Activated CD4-positive, alpha-beta memory T cell treated with anti-CD3 and anti-CD28 coated beads for 36 hours (primary cell): ENCODE measurements around the gene MYOF. TPM values are rescaled to one million over a fixed set of nuclear protein-coding genes. Genes with fewer than 3 reads are reported as not detected.
"Not testable (repeated sequence)": the region's sequence is repeated elsewhere in the genome, so short reads cannot be mapped to it uniquely, and the experiment has no call there.

Experiments used
- CTCF ChIA-PET: fragments of 350-600 bp; sonication (Branson Sonifier 250); formaldehyde crosslinking; loops from one replicate; lab custom pipeline; 2021; ENCODE audit warnings: antibody characterized with exemption, inconsistent platforms; lab: Charles Lee
- POLR2A ChIA-PET: fragments of 350-600 bp; sonication (Branson Sonifier 250); formaldehyde crosslinking; loops from one replicate; lab custom pipeline; 2021; ENCODE audit warnings: antibody characterized with exemption; lab: Charles Lee
- DNase-seq: peaks from one replicate; pipeline ENCODE4 v3.0.0-alpha.2; 2020
- H3K27ac Mint-ChIP-seq: one replicate; pipeline ENCODE4 v1.8.0; 2021; ENCODE audit warnings: mixed read lengths
- H3K27me3 Mint-ChIP-seq: one replicate; pipeline ENCODE4 v1.8.0; 2021; ENCODE audit warnings: mixed read lengths
- H3K36me3 Mint-ChIP-seq: one replicate; pipeline ENCODE4 v1.8.0; 2021; ENCODE audit warnings: mixed read lengths
- H3K4me1 Mint-ChIP-seq: one replicate; pipeline ENCODE4 v1.8.0; 2021; ENCODE audit warnings: low read depth, mixed read lengths
- H3K4me3 Mint-ChIP-seq: one replicate; pipeline ENCODE4 v1.8.0; 2021; ENCODE audit warnings: mild to moderate bottlenecking, mixed read lengths
- H3K9me3 Mint-ChIP-seq: one replicate; pipeline ENCODE4 v1.8.0; 2021; ENCODE audit warnings: mixed read lengths
- intact Hi-C: fragments of 100-400 bp; cut with micrococcal nuclease; formaldehyde crosslinking; loops from one replicate; pipeline ENCODE4 v1.15.1; 2023
- total RNA-seq, 2 experiments: library from RNA; stranded (reverse); gene quantifications; one replicate each; pipeline ENCODE4 v1.2.3, GENCODE V29; 2021

Gene MYOF
- total RNA-seq, 2 experiments from 2014 or later: 49.3 to 49.7 TPM

- H3K4me3 Mint-ChIP-seq: no peak overlapping the region
- H3K27ac Mint-ChIP-seq: no peak overlapping the region
- peaks cover 19% of the 10 kb centered on the region for H3K36me3 Mint-ChIP-seq
- peaks cover 1% of the 10 kb centered on the region for H3K27me3 Mint-ChIP-seq
- intact Hi-C loops: no loop called here
- no peaks in the 10 kb centered on the region for H3K4me1 Mint-ChIP-seq
- no peak for DNase-seq
- H3K9me3 Mint-ChIP-seq: no peaks in the 10 kb centered on the region
- POLR2A ChIA-PET: no interaction called here
- CTCF ChIA-PET: no interaction called here
Observed at GRCh38 chr10:93336110-93336509, 146.0 kb downstream of the MYOF start.

GRCh38 chr10:93334901-93335327 is 147.2 kb downstream of the MYOF start:
- ChIA-PET POLR2A (no interaction called here), CTCF (no interaction called here)
- intact Hi-C loops: no loop called here
- no peak overlapping the region for H3K27ac Mint-ChIP-seq
- H3K36me3 Mint-ChIP-seq: peaks cover 13% of the 10 kb centered on the region
- H3K9me3 Mint-ChIP-seq: no peaks in the 10 kb centered on the region
- no peaks in the 10 kb centered on the region for H3K4me1 Mint-ChIP-seq
- H3K27me3 Mint-ChIP-seq: peaks cover 3% of the 10 kb centered on the region
- DNase-seq: peak; percentile 21
- H3K4me3 Mint-ChIP-seq: no peak overlapping the region

- Mint-ChIP-seq H3K4me1 (no peaks in the 10 kb centered on the region), H3K9me3 (no peaks in the 10 kb centered on the region), H3K36me3 (peaks cover 19% of the 10 kb centered on the region), H3K27me3 (peaks cover 3% of the 10 kb centered on the region), H3K27ac (no peak overlapping the region), H3K4me3 (no peak overlapping the region)
- DNase-seq: no peak
- ChIA-PET CTCF (no interaction called here), POLR2A (no interaction called here)
- intact Hi-C loops: no loop called here
Observed at GRCh38 chr10:93334181-93334580, 148.0 kb downstream of the MYOF start.

- Mint-ChIP-seq H3K27me3 (peaks cover 2% of the 10 kb centered on the region), H3K9me3 (no peaks in the 10 kb centered on the region), H3K4me1 (no peaks in the 10 kb centered on the region), H3K36me3 (peaks cover 16% of the 10 kb centered on the region), H3K27ac (no peak overlapping the region), H3K4me3 (no peak overlapping the region)
- intact Hi-C loops: no loop called here
- no peak for DNase-seq
- ChIA-PET CTCF (interaction anchor here (0.9 kb wide), 1 partner anchor 19 kb away, joined by 5 read pairs; no protein-coding TSS in a partner anchor), POLR2A (interaction anchor here (0.5 kb wide), 1 partner anchor 171 kb away, joined by 3 read pairs; no protein-coding TSS in a partner anchor)
Observed at GRCh38 chr10:93333278-93333978, 148.7 kb downstream of the MYOF start.

- H3K36me3 Mint-ChIP-seq: peaks cover 19% of the 10 kb centered on the region
- peaks cover 3% of the 10 kb centered on the region for H3K27me3 Mint-ChIP-seq
- no peaks in the 10 kb centered on the region for H3K9me3 Mint-ChIP-seq
- POLR2A ChIA-PET: no interaction called here
- intact Hi-C loops: no loop called here
- no peak overlapping the region for H3K4me3 Mint-ChIP-seq
- DNase-seq: no peak
- no peaks in the 10 kb centered on the region for H3K4me1 Mint-ChIP-seq
- no peak overlapping the region for H3K27ac Mint-ChIP-seq
- CTCF ChIA-PET: interaction anchor here (1.5 kb wide), 1 partner anchor 41 kb away, joined by 3 read pairs; no protein-coding TSS in a partner anchor
Observed at GRCh38 chr10:93330824-93331223, 151.3 kb downstream of the MYOF start.

- no peak for DNase-seq
- Mint-ChIP-seq H3K27ac (no peak overlapping the region), H3K27me3 (no peaks in the 10 kb centered on the region), H3K9me3 (no peaks in the 10 kb centered on the region), H3K36me3 (peaks cover 34% of the 10 kb centered on the region), H3K4me1 (no peaks in the 10 kb centered on the region), H3K4me3 (no peak overlapping the region)
- intact Hi-C loops: no loop called here
- POLR2A ChIA-PET: no interaction called here
- CTCF ChIA-PET: interaction anchor here (0.7 to 1.2 kb wide), 2 partner anchors 24 to 30 kb away, joined by 3 read pairs; no protein-coding TSS in a partner anchor
Observed at GRCh38 chr10:93319896-93320295, 162.2 kb downstream of the MYOF start.

GRCh38 chr10:93319096-93319495 is 163.0 kb downstream of the MYOF start:
- no peaks in the 10 kb centered on the region for H3K9me3 Mint-ChIP-seq
- POLR2A ChIA-PET: no interaction called here
- H3K27me3 Mint-ChIP-seq: no peaks in the 10 kb centered on the region
- no peaks in the 10 kb centered on the region for H3K4me1 Mint-ChIP-seq
- H3K36me3 Mint-ChIP-seq: peaks cover 30% of the 10 kb centered on the region
- CTCF ChIA-PET: interaction anchor here (1.2 kb wide), 1 partner anchor 29 kb away, joined by 3 read pairs; no protein-coding TSS in a partner anchor
- H3K4me3 Mint-ChIP-seq: no peak overlapping the region
- H3K27ac Mint-ChIP-seq: no peak overlapping the region
- DNase-seq: no peak
- intact Hi-C loops: no loop called here

GRCh38 chr10:93315246-93315645 is 166.9 kb downstream of the MYOF start:
- no peaks in the 10 kb centered on the region for H3K9me3 Mint-ChIP-seq
- H3K4me3 Mint-ChIP-seq: no peak overlapping the region
- no peaks in the 10 kb centered on the region for H3K4me1 Mint-ChIP-seq
- CTCF ChIA-PET: interaction anchor here (2.2 kb wide), 1 partner anchor 37 kb away, joined by 5 read pairs; no protein-coding TSS in a partner anchor
- POLR2A ChIA-PET: no interaction called here
- intact Hi-C loops: no loop called here
- no peak for DNase-seq
- peaks cover 30% of the 10 kb centered on the region for H3K36me3 Mint-ChIP-seq
- H3K27ac Mint-ChIP-seq: no peak overlapping the region
- peaks cover 1% of the 10 kb centered on the region for H3K27me3 Mint-ChIP-seq

GRCh38 chr10:93314656-93315055 is 167.5 kb downstream of the MYOF start:
- H3K9me3 Mint-ChIP-seq, H3K4me3 Mint-ChIP-seq, POLR2A ChIA-PET, H3K27ac Mint-ChIP-seq, CTCF ChIA-PET, DNase-seq, H3K27me3 Mint-ChIP-seq, intact Hi-C loops, H3K4me1 Mint-ChIP-seq: not testable (repeated sequence)
- peaks cover 30% of the 10 kb centered on the region for H3K36me3 Mint-ChIP-seq

GRCh38 chr10:93313798-93314197 is 168.3 kb downstream of the MYOF start:
- Mint-ChIP-seq H3K27me3 (peaks cover 1% of the 10 kb centered on the region), H3K36me3 (peaks cover 27% of the 10 kb centered on the region), H3K4me1 (no peaks in the 10 kb centered on the region), H3K9me3 (no peaks in the 10 kb centered on the region), H3K4me3 (no peak overlapping the region), H3K27ac (no peak overlapping the region)
- intact Hi-C loops: no loop called here
- POLR2A ChIA-PET: no interaction called here
- CTCF ChIA-PET: no interaction called here
- no peak for DNase-seq

- ChIA-PET CTCF (interaction anchor here (0.9 to 1.0 kb wide), 2 partner anchors 193 to 229 kb away, joined by 3 to 4 read pairs; no protein-coding TSS in a partner anchor), POLR2A (no interaction called here)
- no peak overlapping the region for H3K4me3 Mint-ChIP-seq
- no peaks in the 10 kb centered on the region for H3K9me3 Mint-ChIP-seq
- DNase-seq: no peak
- H3K4me1 Mint-ChIP-seq: no peaks in the 10 kb centered on the region
- intact Hi-C loops: no loop called here
- H3K27ac Mint-ChIP-seq: no peak overlapping the region
- peaks cover 19% of the 10 kb centered on the region for H3K36me3 Mint-ChIP-seq
- H3K27me3 Mint-ChIP-seq: peaks cover 1% of the 10 kb centered on the region
Observed at GRCh38 chr10:93309062-93309461, 173.1 kb downstream of the MYOF start.

GRCh38 chr10:93305122-93305521 is 177.0 kb downstream of the MYOF start:
- no peaks in the 10 kb centered on the region for H3K9me3 Mint-ChIP-seq
- intact Hi-C loops: no loop called here
- no peak overlapping the region for H3K27ac Mint-ChIP-seq
- no peaks in the 10 kb centered on the region for H3K27me3 Mint-ChIP-seq
- no peak overlapping the region for H3K4me3 Mint-ChIP-seq
- ChIA-PET CTCF (interaction anchor here (1.3 kb wide), 1 partner anchor 14 kb away, joined by 4 read pairs; no protein-coding TSS in a partner anchor), POLR2A (no interaction called here)
- no peaks in the 10 kb centered on the region for H3K4me1 Mint-ChIP-seq
- no peak for DNase-seq
- peaks cover 13% of the 10 kb centered on the region for H3K36me3 Mint-ChIP-seq
